Fibroblast of lung (primary cell): ENCODE results near the gene APOB.

Source experiments
- EZH2 ChIP-seq: IDR thresholded peaks from 2 replicates; pipeline ENCODE4 v1.5.1; 2012; ENCODE audit warnings: low read length, control low read depth, mild to moderate bottlenecking; ENCODE audit errors: missing control alignments
- TF ChIP-seq, protein P1 (sequence below), 2 donors: IDR thresholded peaks in 1 of 2; conservative IDR thresholded peaks in 1 of 2; 1 replicate in 1 of 2; 2 replicates in 1 of 2; pipeline ENCODE4 v1.5.1; 2011 to 2012; ENCODE audit warnings: low read length in 2 of 2, control low read depth in 1 of 2, inconsistent platforms in 1 of 2, low read depth in 1 of 2, mild to moderate bottlenecking in 1 of 2

DNA sequence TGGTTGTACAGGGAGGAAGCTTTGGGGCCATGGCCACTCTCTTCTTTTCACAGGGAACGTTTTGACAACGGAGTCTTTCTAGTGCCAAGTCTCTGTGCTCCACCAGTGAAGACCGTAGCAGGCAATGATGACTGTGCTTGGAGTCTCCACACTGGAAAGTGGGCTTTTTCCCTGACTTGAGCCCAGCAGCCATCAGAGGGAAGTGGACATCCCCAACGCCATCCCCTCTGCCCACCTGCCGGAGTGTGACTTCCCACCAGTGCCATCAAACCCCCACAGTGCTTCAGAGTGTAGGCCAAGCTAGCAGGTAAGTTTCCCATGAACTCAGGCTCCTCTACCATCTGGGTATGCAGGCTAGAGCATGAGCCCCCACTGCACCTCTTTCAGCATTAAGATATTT, 78.7 kb downstream of the APOB start:
- TF ChIP-seq, protein P1, sequence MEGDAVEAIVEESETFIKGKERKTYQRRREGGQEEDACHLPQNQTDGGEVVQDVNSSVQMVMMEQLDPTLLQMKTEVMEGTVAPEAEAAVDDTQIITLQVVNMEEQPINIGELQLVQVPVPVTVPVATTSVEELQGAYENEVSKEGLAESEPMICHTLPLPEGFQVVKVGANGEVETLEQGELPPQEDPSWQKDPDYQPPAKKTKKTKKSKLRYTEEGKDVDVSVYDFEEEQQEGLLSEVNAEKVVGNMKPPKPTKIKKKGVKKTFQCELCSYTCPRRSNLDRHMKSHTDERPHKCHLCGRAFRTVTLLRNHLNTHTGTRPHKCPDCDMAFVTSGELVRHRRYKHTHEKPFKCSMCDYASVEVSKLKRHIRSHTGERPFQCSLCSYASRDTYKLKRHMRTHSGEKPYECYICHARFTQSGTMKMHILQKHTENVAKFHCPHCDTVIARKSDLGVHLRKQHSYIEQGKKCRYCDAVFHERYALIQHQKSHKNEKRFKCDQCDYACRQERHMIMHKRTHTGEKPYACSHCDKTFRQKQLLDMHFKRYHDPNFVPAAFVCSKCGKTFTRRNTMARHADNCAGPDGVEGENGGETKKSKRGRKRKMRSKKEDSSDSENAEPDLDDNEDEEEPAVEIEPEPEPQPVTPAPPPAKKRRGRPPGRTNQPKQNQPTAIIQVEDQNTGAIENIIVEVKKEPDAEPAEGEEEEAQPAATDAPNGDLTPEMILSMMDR (conservative IDR thresholded peaks at IDR 0.05 in 1 of 2, IDR thresholded peaks at IDR 0.05 in 1 of 2; ENCODE audit: low read depth in 1 of 2, low read length in 2 of 2): no peak
- no peak for TF ChIP-seq EZH2
